22Rv1 (cell line): Measurements from ENCODE around the gene FHIT.

Experiments used
- CTCF ChIP-seq: fragments of 450-650 bp; IDR thresholded peaks from 2 replicates; pipeline ENCODE4 v1.5.1; 2017; ENCODE audit warnings: mild to moderate bottlenecking
- ZFX ChIP-seq: fragments of 450-650 bp; IDR thresholded peaks from 2 replicates; pipeline ENCODE4 v1.6.1; 2017; ENCODE audit warnings: antibody characterized with exemption, borderline replicate concordance

GRCh38 chr3:60970850-60971249, 280.4 kb downstream of the FHIT start:
- TF ChIP-seq CTCF, result no peak
- no peak for TF ChIP-seq ZFX
